PC-9 (cell line): Measurements from ENCODE around the gene SLC2A4RG. TPM values are rescaled to one million over a fixed set of nuclear protein-coding genes. Genes with fewer than 3 reads are reported as not detected.

ENCODE experiments used
- BruUV-seq: library from RNA; stranded (reverse); fragments of 400-500 nt; replicated peaks from 2 replicates; lab custom pipeline; 2021; lab: Mats Ljungman, UMichigan
- CTCF ChIA-PET: fragments of 300-600 bp; sonication (Branson Sonifier 250); formaldehyde crosslinking; loops from one replicate; lab custom pipeline; 2022; ENCODE audit warnings: antibody characterized with exemption; lab: Charles Lee
- POLR2A ChIA-PET: fragments of 300-600 bp; sonication (Branson Sonifier 250); formaldehyde crosslinking; loops from one replicate; lab custom pipeline; 2022; ENCODE audit warnings: antibody characterized with exemption; ENCODE audit not compliant: unreplicated experiment; lab: Charles Lee
- DNase-seq, 2 experiments: peaks; one replicate each; pipeline versions ENCODE4 v3.0.0 to v3.0.0-alpha.2; 2015 to 2022; ENCODE audit warnings: mixed read lengths in 1 of 2
- H2AFZ ChIP-seq: fragments of 200-600 bp; sonication (generic); 2 replicates; pipeline ENCODE4 v1.8.1; 2017; ENCODE audit warnings: antibody characterized with exemption
- H3F3A ChIP-seq: fragments of 200-600 bp; sonication (generic); 2 replicates; pipeline ENCODE4 v1.8.1; 2017; ENCODE audit warnings: antibody characterized with exemption, mild to moderate bottlenecking, low read depth; ENCODE audit not compliant: insufficient read depth
- H3K27ac ChIP-seq: fragments of 200-600 bp; sonication (generic); 2 replicates; pipeline ENCODE4 v1.6.1; 2016; ENCODE audit warnings: mixed run types
- H3K27me3 ChIP-seq: fragments of 200-600 bp; sonication (generic); 2 replicates; pipeline ENCODE4 v1.6.1; 2016; ENCODE audit warnings: low read depth, mixed run types; ENCODE audit not compliant: insufficient read depth
- H3K36me3 ChIP-seq: fragments of 200-600 bp; sonication (generic); 2 replicates; pipeline ENCODE4 v1.6.1; 2016; ENCODE audit warnings: low read depth, mixed run types
- H3K4me1 ChIP-seq: fragments of 200-600 bp; sonication (generic); replicated peaks from 2 replicates; pipeline ENCODE4 v1.6.1; 2016; ENCODE audit warnings: mixed run types; ENCODE audit not compliant: insufficient read depth
- H3K4me2 ChIP-seq: fragments of 200-600 bp; sonication (generic); 2 replicates; pipeline ENCODE4 v1.6.1; 2017; ENCODE audit warnings: mixed run types
- H3K4me3 ChIP-seq: fragments of 200-600 bp; sonication (generic); 2 replicates; pipeline ENCODE4 v1.6.1; 2016; ENCODE audit warnings: mixed run types
- H3K79me2 ChIP-seq: fragments of 200-600 bp; sonication (generic); 2 replicates; pipeline ENCODE4 v1.6.1; 2017; ENCODE audit warnings: low read depth, mixed run types
- H3K9me2 ChIP-seq: fragments of 200-600 bp; sonication (generic); 2 replicates; pipeline ENCODE4 v1.8.1; 2017; ENCODE audit warnings: mild to moderate bottlenecking; ENCODE audit not compliant: insufficient read depth
- H3K9me3 ChIP-seq: fragments of 200-600 bp; sonication (generic); 2 replicates; pipeline ENCODE4 v1.8.1; 2016; ENCODE audit warnings: low read depth; ENCODE audit not compliant: insufficient read depth
- H4K20me1 ChIP-seq: fragments of 200-600 bp; sonication (generic); 2 replicates; pipeline ENCODE4 v1.8.1; 2017; ENCODE audit not compliant: insufficient read depth
- EZH2 ChIP-seq: fragments of 200-600 bp; sonication (generic); IDR thresholded peaks from 2 replicates; pipeline ENCODE4 v1.8.0; 2017; ENCODE audit warnings: antibody characterized with exemption, low read depth
- intact Hi-C: fragments of 100-400 bp; cut with micrococcal nuclease; formaldehyde crosslinking; loops from one replicate; pipeline ENCODE4 v1.10.0; 2022; ENCODE audit not compliant: unreplicated experiment
- total RNA-seq: library from RNA; stranded (reverse); gene quantifications from 2 replicates; pipeline ENCODE4 v1.2.3, GENCODE V29; 2021
- TF ChIP-seq, protein P1 (sequence below): fragments of 200-600 bp; sonication (generic); conservative IDR thresholded peaks from 2 replicates; pipeline ENCODE4 v1.6.1; 2017; ENCODE audit warnings: mixed run types, antibody characterized with exemption, mild to moderate bottlenecking, moderate library complexity

The SLC2A4RG gene
- total RNA-seq, 1 experiment from 2014 or later: 167 TPM

DNA sequence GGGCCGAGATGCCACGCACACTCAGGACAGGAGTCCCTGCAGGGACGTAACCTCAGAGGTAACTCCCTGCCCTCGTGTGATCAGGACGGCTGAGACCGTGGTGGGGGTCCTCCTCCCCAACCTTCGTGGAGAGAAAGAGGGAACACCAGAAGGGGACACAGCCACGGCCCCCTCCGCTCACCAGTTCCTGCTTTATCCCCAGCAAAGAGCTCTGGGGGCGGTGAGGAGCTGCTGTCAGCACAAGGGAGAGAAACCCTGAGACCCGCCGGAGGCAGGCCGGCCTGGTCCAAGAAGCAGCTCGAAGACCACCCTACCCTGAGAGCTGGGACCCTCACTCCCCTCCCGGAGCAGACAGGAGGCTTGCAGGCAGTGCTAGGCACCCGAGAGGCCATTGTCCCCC is 44.4 kb downstream of the SLC2A4RG start:
- H3K27me3 ChIP-seq: no peaks in the 10 kb centered on the region
- H3K4me1 ChIP-seq: no peaks in the 10 kb centered on the region
- no peak overlapping the region for H3K27ac ChIP-seq
- TF ChIP-seq, protein P1, sequence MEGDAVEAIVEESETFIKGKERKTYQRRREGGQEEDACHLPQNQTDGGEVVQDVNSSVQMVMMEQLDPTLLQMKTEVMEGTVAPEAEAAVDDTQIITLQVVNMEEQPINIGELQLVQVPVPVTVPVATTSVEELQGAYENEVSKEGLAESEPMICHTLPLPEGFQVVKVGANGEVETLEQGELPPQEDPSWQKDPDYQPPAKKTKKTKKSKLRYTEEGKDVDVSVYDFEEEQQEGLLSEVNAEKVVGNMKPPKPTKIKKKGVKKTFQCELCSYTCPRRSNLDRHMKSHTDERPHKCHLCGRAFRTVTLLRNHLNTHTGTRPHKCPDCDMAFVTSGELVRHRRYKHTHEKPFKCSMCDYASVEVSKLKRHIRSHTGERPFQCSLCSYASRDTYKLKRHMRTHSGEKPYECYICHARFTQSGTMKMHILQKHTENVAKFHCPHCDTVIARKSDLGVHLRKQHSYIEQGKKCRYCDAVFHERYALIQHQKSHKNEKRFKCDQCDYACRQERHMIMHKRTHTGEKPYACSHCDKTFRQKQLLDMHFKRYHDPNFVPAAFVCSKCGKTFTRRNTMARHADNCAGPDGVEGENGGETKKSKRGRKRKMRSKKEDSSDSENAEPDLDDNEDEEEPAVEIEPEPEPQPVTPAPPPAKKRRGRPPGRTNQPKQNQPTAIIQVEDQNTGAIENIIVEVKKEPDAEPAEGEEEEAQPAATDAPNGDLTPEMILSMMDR: no peak
- no peak for TF ChIP-seq EZH2
- H3K4me2 ChIP-seq: no peak overlapping the region
- no peaks in the 10 kb centered on the region for H3F3A ChIP-seq
- intact Hi-C loops: no loop called here
- no peaks in the 10 kb centered on the region for H3K9me2 ChIP-seq
- no peak overlapping the region for H3K4me3 ChIP-seq
- no peak overlapping the region for H2AFZ ChIP-seq
- H3K36me3 ChIP-seq: no peaks in the 10 kb centered on the region
- ChIA-PET POLR2A (interaction anchor here (0.6 kb wide), 1 partner anchor 233 kb away, joined by 3 read pairs; no protein-coding TSS in a partner anchor), CTCF (no interaction called here)
- no peaks in the 10 kb centered on the region for H4K20me1 ChIP-seq
- no peaks in the 10 kb centered on the region for H3K79me2 ChIP-seq
- BruUV-seq: no TSS peak
- DNase-seq: no peak
- no peaks in the 10 kb centered on the region for H3K9me3 ChIP-seq

DNA sequence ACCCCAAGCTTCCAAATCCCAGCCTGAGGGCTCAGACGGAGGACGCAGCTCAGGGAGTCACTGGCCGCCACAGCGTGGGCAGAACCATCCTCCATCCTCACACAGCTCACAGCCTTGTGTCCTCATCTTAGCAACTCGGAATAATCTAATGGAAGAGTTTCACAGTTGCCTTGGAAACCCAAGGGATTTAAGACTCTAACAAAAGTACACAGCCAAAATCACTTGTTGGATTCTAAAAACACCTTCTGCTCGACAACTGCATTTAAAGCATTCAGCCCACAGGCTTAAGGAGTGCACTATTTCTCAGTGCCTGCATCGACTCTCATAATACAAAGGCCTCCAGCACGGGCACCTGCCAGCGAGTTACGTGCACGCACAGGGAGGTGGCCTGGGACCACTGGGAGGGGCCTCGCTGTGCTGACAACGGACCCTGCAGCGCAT is 46.1 kb downstream of the SLC2A4RG start:
- no peak overlapping the region for H3K4me3 ChIP-seq
- no peaks in the 10 kb centered on the region for H3F3A ChIP-seq
- no peaks in the 10 kb centered on the region for H3K4me1 ChIP-seq
- H3K9me3 ChIP-seq: no peaks in the 10 kb centered on the region
- H3K36me3 ChIP-seq: no peaks in the 10 kb centered on the region
- TF ChIP-seq, protein P1: no peak
- no peak for TF ChIP-seq EZH2
- no peaks in the 10 kb centered on the region for H4K20me1 ChIP-seq
- ChIA-PET CTCF (interaction anchor here (0.7 to 0.8 kb wide), 2 partner anchors 80 to 502 kb away, joined by 3 read pairs; partner anchors contain the start of gene TPD52L2), POLR2A (interaction anchor here (0.8 kb wide), 1 partner anchor 10 kb away, joined by 3 read pairs; no protein-coding TSS in a partner anchor)
- H3K9me2 ChIP-seq: no peaks in the 10 kb centered on the region
- intact Hi-C loops: loop anchor here (1.0 kb wide), 1 partner anchor 79 kb away; no protein-coding TSS in a partner anchor
- H3K27ac ChIP-seq: no peak overlapping the region
- H3K27me3 ChIP-seq: no peaks in the 10 kb centered on the region
- H3K4me2 ChIP-seq: no peak overlapping the region
- no peaks in the 10 kb centered on the region for H3K79me2 ChIP-seq
- no peak for DNase-seq
- no peak overlapping the region for H2AFZ ChIP-seq
- BruUV-seq: no TSS peak

DNA sequence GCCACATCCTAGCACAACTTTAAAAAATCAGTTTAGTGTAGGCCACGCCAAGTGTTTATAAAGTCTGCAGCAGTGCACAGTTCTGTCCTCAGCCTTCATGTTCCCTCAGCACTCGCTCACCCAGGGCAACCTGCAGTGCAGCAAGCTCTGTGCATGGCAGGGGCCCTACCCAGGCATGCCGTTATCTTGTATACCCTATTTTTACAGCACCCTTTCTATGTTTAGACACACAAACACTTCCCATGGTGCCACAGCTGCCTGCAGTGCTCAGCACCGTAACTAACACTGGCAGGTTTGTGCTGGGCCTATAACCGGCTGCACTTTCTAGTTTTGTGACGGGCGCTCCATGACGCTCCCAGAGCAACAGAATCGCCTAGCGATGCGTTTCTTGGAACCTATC is 47.7 kb downstream of the SLC2A4RG start:
- no TSS peak for BruUV-seq
- ChIA-PET POLR2A (interaction anchor here (0.6 kb wide), 1 partner anchor 100 kb away, joined by 8 read pairs; no protein-coding TSS in a partner anchor), CTCF (no interaction called here)
- no peaks in the 10 kb centered on the region for H3K9me3 ChIP-seq
- no peak overlapping the region for H2AFZ ChIP-seq
- no peaks in the 10 kb centered on the region for H3F3A ChIP-seq
- H3K9me2 ChIP-seq: no peaks in the 10 kb centered on the region
- H3K79me2 ChIP-seq: no peaks in the 10 kb centered on the region
- H3K4me2 ChIP-seq: no peak overlapping the region
- DNase-seq: no peak
- intact Hi-C loops: no loop called here
- no peak overlapping the region for H3K4me3 ChIP-seq
- no peak overlapping the region for H3K27ac ChIP-seq
- TF ChIP-seq, protein P1: no peak
- no peak for TF ChIP-seq EZH2
- no peaks in the 10 kb centered on the region for H3K36me3 ChIP-seq
- no peaks in the 10 kb centered on the region for H4K20me1 ChIP-seq
- no peaks in the 10 kb centered on the region for H3K4me1 ChIP-seq
- H3K27me3 ChIP-seq: no peaks in the 10 kb centered on the region
